PC-3 (cell line): Measurements from ENCODE around the gene COMMD7.

Experiments
- EZH2 ChIP-seq: fragments of 300-600 bp; sonication (generic); IDR thresholded peaks from one replicate; pipeline ENCODE4 v1.6.1; 2017; ENCODE audit warnings: antibody characterized with exemption, mild to moderate bottlenecking, low read length; ENCODE audit not compliant: unreplicated experiment
- TF ChIP-seq, protein P1 (sequence below): fragments of 300-600 bp; sonication (generic); conservative IDR thresholded peaks from 2 replicates; pipeline ENCODE4 v1.5.1; 2017; ENCODE audit warnings: antibody characterized with exemption, low read depth, mild to moderate bottlenecking, low read length

DNA sequence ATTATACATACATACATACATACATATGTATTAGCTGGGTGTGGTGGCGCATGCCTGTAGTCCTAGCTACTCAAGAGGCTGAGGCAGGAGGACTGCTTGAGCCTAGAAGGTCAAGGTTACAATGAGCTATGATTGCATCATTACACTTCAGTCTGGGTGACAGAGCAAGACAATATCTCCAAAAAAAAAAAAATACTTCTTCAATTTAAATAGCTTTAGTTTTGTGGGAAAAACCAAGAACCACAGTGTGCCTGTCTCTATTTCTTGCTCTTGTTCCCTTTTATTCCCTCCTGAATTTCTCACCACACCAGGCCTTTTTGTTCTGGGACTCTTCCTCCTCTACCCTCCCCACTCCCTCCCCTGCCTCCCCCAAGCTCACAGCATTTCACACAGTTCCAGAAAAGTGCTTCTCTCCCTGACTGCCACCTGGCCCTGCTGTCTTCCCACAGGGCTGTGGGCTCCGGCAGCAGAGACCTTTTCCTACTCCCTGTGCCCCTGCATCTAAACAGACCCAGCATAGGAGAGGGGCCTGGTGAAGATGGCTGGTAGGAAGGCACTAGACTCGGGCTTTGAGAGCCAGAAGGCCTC is 70.8 kb downstream of the COMMD7 start:
- TF ChIP-seq, protein P1, sequence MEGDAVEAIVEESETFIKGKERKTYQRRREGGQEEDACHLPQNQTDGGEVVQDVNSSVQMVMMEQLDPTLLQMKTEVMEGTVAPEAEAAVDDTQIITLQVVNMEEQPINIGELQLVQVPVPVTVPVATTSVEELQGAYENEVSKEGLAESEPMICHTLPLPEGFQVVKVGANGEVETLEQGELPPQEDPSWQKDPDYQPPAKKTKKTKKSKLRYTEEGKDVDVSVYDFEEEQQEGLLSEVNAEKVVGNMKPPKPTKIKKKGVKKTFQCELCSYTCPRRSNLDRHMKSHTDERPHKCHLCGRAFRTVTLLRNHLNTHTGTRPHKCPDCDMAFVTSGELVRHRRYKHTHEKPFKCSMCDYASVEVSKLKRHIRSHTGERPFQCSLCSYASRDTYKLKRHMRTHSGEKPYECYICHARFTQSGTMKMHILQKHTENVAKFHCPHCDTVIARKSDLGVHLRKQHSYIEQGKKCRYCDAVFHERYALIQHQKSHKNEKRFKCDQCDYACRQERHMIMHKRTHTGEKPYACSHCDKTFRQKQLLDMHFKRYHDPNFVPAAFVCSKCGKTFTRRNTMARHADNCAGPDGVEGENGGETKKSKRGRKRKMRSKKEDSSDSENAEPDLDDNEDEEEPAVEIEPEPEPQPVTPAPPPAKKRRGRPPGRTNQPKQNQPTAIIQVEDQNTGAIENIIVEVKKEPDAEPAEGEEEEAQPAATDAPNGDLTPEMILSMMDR: no peak
- no peak for TF ChIP-seq EZH2
